Heart left ventricle (tissue), 16 donors: ENCODE results near the gene LINGO1. TPM values are rescaled to one million over a fixed set of nuclear protein-coding genes. Genes with fewer than 3 reads are reported as not detected.

Experiments used
- ATAC-seq, 4 donors: fragments of 200-7000 bp; cut with Tn5 transposase; one replicate each; pipeline ENCODE4 v1.9.1; 2020 to 2022; ENCODE audit warnings: moderate library complexity in 4 of 4, mild to moderate bottlenecking in 3 of 4, moderate number of reproducible peaks in 1 of 4
- DNase-seq, 5 donors: peaks; one replicate each; pipeline ENCODE4 v3.0.0-alpha.2; 2020
- H3K27ac ChIP-seq, 12 donors: fragments of 200-600 bp; sonication (generic) in 4 of 12; one replicate each; pipeline versions ENCODE4 v1.5.0 to v1.8.0; 2016 to 2022; ENCODE audit warnings: mild to moderate bottlenecking in 2 of 12
- H3K27me3 ChIP-seq, 9 donors: fragments of 200-600 bp; sonication (generic) in 2 of 9; one replicate each; pipeline versions ENCODE4 v1.5.1 to v1.8.0; 2016 to 2022; ENCODE audit warnings: mild to moderate bottlenecking in 3 of 9
- H3K36me3 ChIP-seq, 9 donors: fragments of 200-600 bp; sonication (generic) in 2 of 9; one replicate each; pipeline versions ENCODE4 v1.5.0 to v1.8.0; 2018 to 2022; ENCODE audit warnings: mild to moderate bottlenecking in 2 of 9
- H3K4me1 ChIP-seq, 12 donors: fragments of 200-600 bp; sonication (generic) in 4 of 12; one replicate each; pipeline versions ENCODE4 v1.5.0 to v1.8.0; 2016 to 2022; ENCODE audit warnings: mild to moderate bottlenecking in 3 of 12
- H3K4me3 ChIP-seq, 12 donors: fragments of 200-600 bp; sonication (generic) in 4 of 12; one replicate each; pipeline versions ENCODE4 v1.5.0 to v1.8.0; 2017 to 2022; ENCODE audit warnings: mild to moderate bottlenecking in 9 of 12, moderate library complexity in 4 of 12
- H3K9me3 ChIP-seq, 12 donors: fragments of 200-600 bp; sonication (generic) in 4 of 12; one replicate each; pipeline versions ENCODE4 v1.5.0 to v1.8.0; 2016 to 2022; ENCODE audit warnings: mild to moderate bottlenecking in 1 of 12
- CTCF ChIP-seq, 12 donors: fragments of 200-600 bp; sonication (generic) in 4 of 12; IDR thresholded peaks; one replicate each; pipeline versions ENCODE4 v1.5.0 to v1.8.0; 2018 to 2022; ENCODE audit warnings: antibody characterized with exemption in 12 of 12, mild to moderate bottlenecking in 5 of 12
- POLR2A ChIP-seq, 2 donors: fragments of 450-650 bp; IDR thresholded peaks; one replicate each; pipeline ENCODE4 v1.6.1; 2017; ENCODE audit warnings: antibody characterized with exemption in 2 of 2, mild to moderate bottlenecking in 2 of 2, moderate library complexity in 2 of 2
- WGBS, 4 donors: extraction: QIAGEN DNeasy Blood & Tissue Kit in 2 of 4; methylation state at CpG; one replicate each; pipeline versions ENCODE4 v1.1.5 to v1.1.7; 2013 to 2018; 5-methylcytosine and 5-hydroxymethylcytosine counted together
- intact Hi-C, 10 donors: fragments of 100-400 bp; cut with DNase I; formaldehyde crosslinking; loops; one replicate each; pipeline versions ENCODE4 v1.11.1 to v1.14.2; 2022
- polyA plus RNA-seq, 2 donors: library from polyadenylated mRNA; stranded (reverse); fragments of 200-250 nt; gene quantifications; one replicate each; pipeline ENCODE4 v1.2.3, GENCODE V29; 2013
- total RNA-seq, 9 donors: library from RNA; depleted of rRNA in 2 of 9; stranded (reverse); fragments of >200 nt in 2 of 9; fragmentation: NEBNext Ultra II Directional in 3 of 9; extraction: Animal tissue kit (Norgen Biotek cat#: 25700) in 3 of 9; gene quantifications; one replicate each; pipeline versions ENCODE4 v1.1.0 to v1.2.4, GENCODE V29; 2016 to 2023
- donor health status: ischemic (EF 13 %, LVEDD 7.1; RV severe dilation, severe dysfunction).
- donor health status: healthy with polysubstance abuse.
- donor health status: DM: no; HTN: yes; CAD: no.
- donor health status: DM: no; HTN: no; CAD: no.
- donor health status: ischemic (EF 25% LVEDD 6.9; RV normal size, moderate dysfunction).
- donor health status: ischemic (EF 25% LVEDD 5.7; RV mildly dilated, moderate dysfunction).
- donor health status: healthy.
- donor health status: DM: yes; HTN: yes; CAD: no.
- donor health status: ischemic (EF 35%, LVEDD 5.7; RV mildly dilated, moderate dysfunction).
- donor health status: nonischemic (EF 11% LVEDD 7.7; RV severe dilation, severe dysfunction).
- donor health status: DM: yes; HTN: yes; CAD: no.
- donor health status: PGD.
- donor health status: ischemic (EF 29% LVEDD 5.4; RV normal size, mild dysfunction).
- donor health status: nonischemic (EF 23%, LVEDD 6.1; RV moderate dilation, normal function).

The LINGO1 gene
- total and polyA plus RNA-seq, 11 donors, result 0.49 to 4.0 (median 1.7) TPM

GRCh38 chr15:77564938-77565337 lies 67.8 kb downstream of the LINGO1 start:
- Histone ChIP-seq H3K27ac (no peak overlapping the region), H3K4me3 (no peak overlapping the region), H3K27me3 (no peaks in the 10 kb centered on the region), H3K4me1 (peaks cover 0 to 18% (median 0%) of the 10 kb centered on the region in 12 donors), H3K36me3 (no peaks in the 10 kb centered on the region), H3K9me3 (no peaks in the 10 kb centered on the region)
- ATAC-seq (no peak), DNase-seq (no peak)
- intact Hi-C loops, result no loop called here
- WGBS, 4 donors, result 82 to 91% (median 85%) methylated on average over 9 of the region's 9 CpGs
- TF ChIP-seq POLR2A (IDR thresholded peaks at IDR 0.05), result no peak
- no peak for TF ChIP-seq CTCF (IDR thresholded peaks at IDR 0.05)

- Histone ChIP-seq H3K27ac (no peak overlapping the region), H3K4me1 (peaks cover 0 to 12% (median 0%) of the 10 kb centered on the region in 12 donors), H3K9me3 (no peaks in the 10 kb centered on the region), H3K36me3 (no peaks in the 10 kb centered on the region), H3K4me3 (no peak overlapping the region), H3K27me3 (no peaks in the 10 kb centered on the region)
- 80 to 100% (median 90%) methylated on average over 2 to 3 of the region's 3 CpGs for WGBS, 4 donors
- ATAC-seq, result no peak
- TF ChIP-seq CTCF (IDR thresholded peaks at IDR 0.05) (no peak), POLR2A (IDR thresholded peaks at IDR 0.05) (no peak)
- intact Hi-C loops, result no loop called here
- DNase-seq, result no peak
These were observed 68.4 kb downstream of the LINGO1 start for GRCh38 chr15:77564341-77564740.

GRCh38 chr15:77563623-77564156 lies 69.0 kb downstream of the LINGO1 start:
- TF ChIP-seq CTCF (IDR thresholded peaks at IDR 0.05) (no peak), POLR2A (IDR thresholded peaks at IDR 0.05) (no peak)
- no peak for ATAC-seq
- no peak overlapping the region for H3K4me3 ChIP-seq

More at GRCh38 chr15:77563623-77564156, 69.0 kb downstream of the LINGO1 start:
- no peaks in the 10 kb centered on the region for H3K36me3 ChIP-seq
- peaks cover 0 to 6% (median 0%) of the 10 kb centered on the region in 12 donors for H3K4me1 ChIP-seq
- WGBS, 4 donors, result 80 to 92% (median 88%) methylated on average over 6 of the region's 6 CpGs
- intact Hi-C loops, result no loop called here
- no peaks in the 10 kb centered on the region for H3K9me3 ChIP-seq
- H3K27me3 ChIP-seq, result no peaks in the 10 kb centered on the region
- no peak overlapping the region for H3K27ac ChIP-seq
- no peak for DNase-seq

Other genes with a start within 250 kb of the LINGO1 start
- 100 to 1,000 TPM in 5 of 9 donors, 10 to 100 TPM in 4; 52.8 to 139 (median 104) TPM for gene PEAK1, start 212.8 kb downstream of the LINGO1 start, total RNA-seq
- gene PEAK1, start 212.8 kb downstream of the LINGO1 start, polyA plus RNA-seq, result 10 to 100 TPM; 12.8 to 29.1 TPM
- gene HMG20A, start 212.0 kb downstream of the LINGO1 start, total RNA-seq, result 10 to 100 TPM; 22.6 to 54.1 (median 39.9) TPM
- 10 to 100 TPM; 14.8 to 16.1 TPM for gene HMG20A, start 212.0 kb downstream of the LINGO1 start, polyA plus RNA-seq